Lower lobe of right lung (tissue), 2 donors: ENCODE results near the gene RNF10. TPM values are rescaled to one million over a fixed set of nuclear protein-coding genes. Genes with fewer than 3 reads are reported as not detected.

ENCODE experiments used
- ATAC-seq, 2 donors: fragments of 200-7000 bp; cut with Tn5 transposase; one replicate each; pipeline ENCODE4 v1.9.1; 2020 to 2022; ENCODE audit warnings: mild to moderate bottlenecking in 2 of 2, moderate library complexity in 2 of 2
- DNase-seq: peaks from one replicate; pipeline ENCODE4 v3.0.0-alpha.2; 2020
- H3K27ac ChIP-seq: fragments of 200-600 bp; one replicate; pipeline ENCODE4 v1.8.0; 2022
- H3K27me3 ChIP-seq: fragments of 200-600 bp; one replicate; pipeline ENCODE4 v1.8.0; 2022; ENCODE audit warnings: low read depth
- H3K36me3 ChIP-seq: fragments of 200-600 bp; one replicate; pipeline ENCODE4 v1.8.0; 2022; ENCODE audit warnings: mild to moderate bottlenecking
- H3K4me1 ChIP-seq: fragments of 200-600 bp; one replicate; pipeline ENCODE4 v1.8.0; 2022
- H3K4me3 ChIP-seq: fragments of 200-600 bp; one replicate; pipeline ENCODE4 v1.8.0; 2022; ENCODE audit warnings: mild to moderate bottlenecking
- H3K9me3 ChIP-seq: fragments of 200-600 bp; one replicate; pipeline ENCODE4 v1.8.0; 2022
- CTCF ChIP-seq: fragments of 200-600 bp; IDR thresholded peaks from one replicate; pipeline ENCODE4 v1.8.0; 2022; ENCODE audit warnings: antibody characterized with exemption, mild to moderate bottlenecking
- intact Hi-C: fragments of 100-400 bp; cut with DNase I; formaldehyde crosslinking; loops from one replicate; pipeline ENCODE4 v1.11.0; 2022
- total RNA-seq: library from RNA; stranded (reverse); fragmentation: NEBNext Ultra II Directional; extraction: Animal tissue kit (Norgen Biotek cat#: 25700); gene quantifications from one replicate; pipeline ENCODE4 v1.2.1, GENCODE V29; 2021
- donor health status: DM: no; HTN: yes; CAD: no; lungs with severe emphysema.

RNF10 gene
- total RNA-seq, 1 donor from 2014 or later, result 175 TPM

GRCh38 chr12:120532701-120533238, 1.4 kb upstream of the RNF10 start:
- H3K4me1 ChIP-seq, result peaks cover 39% of the 10 kb centered on the region
- H3K27ac ChIP-seq, result no peak overlapping the region

GRCh38 chr12:120534703-120535655, 823 bp downstream of the RNF10 start:
- no peak for TF ChIP-seq CTCF
- Histone ChIP-seq H3K27ac (peak overlapping the region; percentile 91), H3K36me3 (no peaks in the 10 kb centered on the region), H3K27me3 (no peaks in the 10 kb centered on the region), H3K4me1 (peaks cover 48% of the 10 kb centered on the region), H3K4me3 (peak overlapping the region; percentile 77), H3K9me3 (no peaks in the 10 kb centered on the region)
- intact Hi-C loops, result no loop called here
- peak; percentile 67 to 75 for ATAC-seq
- DNase-seq, result peak; percentile 60

More at GRCh38 chr12:120532701-120533238, 1.4 kb upstream of the RNF10 start:
- DNase-seq, result no peak
- no peak for TF ChIP-seq CTCF
- H3K4me3 ChIP-seq, result no peak overlapping the region
- ATAC-seq, result no peak
- intact Hi-C loops, result no loop called here
- no peaks in the 10 kb centered on the region for H3K36me3 ChIP-seq
- no peaks in the 10 kb centered on the region for H3K9me3 ChIP-seq
- H3K27me3 ChIP-seq, result no peaks in the 10 kb centered on the region

GRCh38 chr12:120536064-120536791, 2.1 kb downstream of the RNF10 start:
- no peaks in the 10 kb centered on the region for H3K9me3 ChIP-seq
- H3K36me3 ChIP-seq, result peaks cover 5% of the 10 kb centered on the region
- DNase-seq (no peak), ATAC-seq (no peak)
- peaks cover 61% of the 10 kb centered on the region for H3K4me1 ChIP-seq
- peak overlapping the region; percentile 91 for H3K27ac ChIP-seq
- intact Hi-C loops, result no loop called here
- TF ChIP-seq CTCF, result no peak
- H3K27me3 ChIP-seq, result no peaks in the 10 kb centered on the region
- peak overlapping the region; percentile 77 for H3K4me3 ChIP-seq

- H3K4me1 ChIP-seq, result peaks cover 77% of the 10 kb centered on the region
- no peaks in the 10 kb centered on the region for H3K27me3 ChIP-seq
- peaks cover 12% of the 10 kb centered on the region for H3K36me3 ChIP-seq
- intact Hi-C loops, result no loop called here
- ATAC-seq (no peak), DNase-seq (no peak)
- H3K27ac ChIP-seq, result peak overlapping the region; percentile 75
- peak overlapping the region; percentile 77 for H3K4me3 ChIP-seq
- no peaks in the 10 kb centered on the region for H3K9me3 ChIP-seq
- no peak for TF ChIP-seq CTCF
These were observed 3.7 kb downstream of the RNF10 start for GRCh38 chr12:120537856-120538220.

- no peak for TF ChIP-seq CTCF
- Histone ChIP-seq H3K9me3 (no peaks in the 10 kb centered on the region), H3K27me3 (no peaks in the 10 kb centered on the region), H3K4me1 (peaks cover 77% of the 10 kb centered on the region), H3K36me3 (peaks cover 17% of the 10 kb centered on the region), H3K4me3 (peak overlapping the region; percentile 77), H3K27ac (peak overlapping the region; percentile 75)
- ATAC-seq (peak; percentile 60 to 64), DNase-seq (peak; percentile 60)
- intact Hi-C loops, result no loop called here
These were observed 4.4 kb downstream of the RNF10 start for GRCh38 chr12:120538281-120539156.
